DOHH2 (cell line): ENCODE measurements around the gene SRP14.

Experiments
- H3F3A ChIP-seq: fragments of 200-600 bp; sonication (generic), shearing (Covaris generic); 2 replicates; pipeline ENCODE4 v1.6.0; 2016; ENCODE audit warnings: antibody characterized with exemption, mild to moderate bottlenecking; ENCODE audit not compliant: control insufficient read depth, insufficient read depth
- H3K27ac ChIP-seq: fragments of 200-600 bp; sonication (generic); 2 replicates; pipeline ENCODE4 v1.5.1; 2014; ENCODE audit warnings: low read depth, mild to moderate bottlenecking, low read length, moderate library complexity
- H3K27me3 ChIP-seq: fragments of 200-600 bp; sonication (generic); 2 replicates; pipeline ENCODE4 v1.6.1; 2014; ENCODE audit warnings: mild to moderate bottlenecking, low read length, mixed read lengths; ENCODE audit not compliant: control insufficient read depth
- H3K36me3 ChIP-seq: fragments of 200-600 bp; sonication (generic); 2 replicates; pipeline ENCODE4 v1.6.1; 2014; ENCODE audit warnings: mild to moderate bottlenecking, low read length, moderate library complexity, mixed read lengths; ENCODE audit not compliant: control insufficient read depth
- H3K4me1 ChIP-seq: fragments of 200-600 bp; sonication (generic); 2 replicates; pipeline ENCODE4 v1.6.1; 2014; ENCODE audit warnings: mild to moderate bottlenecking, low read length, mixed read lengths; ENCODE audit not compliant: control insufficient read depth
- H3K4me2 ChIP-seq: fragments of 200-600 bp; sonication (generic); 2 replicates; pipeline ENCODE4 v1.6.0; 2014; ENCODE audit warnings: mild to moderate bottlenecking, low read length, moderate library complexity
- H3K4me3 ChIP-seq: fragments of 200-600 bp; sonication (generic); 2 replicates; pipeline ENCODE4 v1.5.1; 2014; ENCODE audit warnings: mild to moderate bottlenecking, low read length, mixed read lengths
- H3K79me2 ChIP-seq: fragments of 200-600 bp; sonication (generic); 2 replicates; pipeline ENCODE4 v1.6.1; 2014; ENCODE audit warnings: mild to moderate bottlenecking, low read length, mixed read lengths; ENCODE audit not compliant: control insufficient read depth
- H3K9me2 ChIP-seq: fragments of 200-600 bp; sonication (generic); replicated peaks from 2 replicates; pipeline ENCODE4 v1.6.1; 2014; ENCODE audit warnings: mild to moderate bottlenecking, low read length, mixed read lengths; ENCODE audit not compliant: control insufficient read depth
- H3K9me3 ChIP-seq: fragments of 200-600 bp; sonication (generic); 2 replicates; pipeline ENCODE4 v1.6.1; 2014; ENCODE audit warnings: antibody characterized with exemption, low read length, mixed read lengths; ENCODE audit not compliant: control insufficient read depth, insufficient read depth
- H4K20me1 ChIP-seq: fragments of 200-600 bp; sonication (generic); 2 replicates; pipeline ENCODE4 v1.6.0; 2014; ENCODE audit warnings: low read depth, mild to moderate bottlenecking, antibody characterized with exemption, low read length, moderate library complexity; ENCODE audit not compliant: control insufficient read depth, insufficient read depth
- EZH2phosphoT487 ChIP-seq: fragments of 200-600 bp; sonication (generic); IDR thresholded peaks from 2 replicates; pipeline ENCODE4 v1.6.1; 2017; ENCODE audit warnings: borderline replicate concordance, mild to moderate bottlenecking, antibody characterized with exemption, low read length, moderate library complexity, mixed read lengths
- TF ChIP-seq, protein P1 (sequence below): fragments of 200-600 bp; sonication (generic); IDR thresholded peaks from one replicate; pipeline ENCODE4 v1.5.1; 2014; ENCODE audit warnings: antibody characterized with exemption, mild to moderate bottlenecking, low read depth, low read length; ENCODE audit not compliant: poor library complexity, severe bottlenecking

The SRP14 gene

DNA sequence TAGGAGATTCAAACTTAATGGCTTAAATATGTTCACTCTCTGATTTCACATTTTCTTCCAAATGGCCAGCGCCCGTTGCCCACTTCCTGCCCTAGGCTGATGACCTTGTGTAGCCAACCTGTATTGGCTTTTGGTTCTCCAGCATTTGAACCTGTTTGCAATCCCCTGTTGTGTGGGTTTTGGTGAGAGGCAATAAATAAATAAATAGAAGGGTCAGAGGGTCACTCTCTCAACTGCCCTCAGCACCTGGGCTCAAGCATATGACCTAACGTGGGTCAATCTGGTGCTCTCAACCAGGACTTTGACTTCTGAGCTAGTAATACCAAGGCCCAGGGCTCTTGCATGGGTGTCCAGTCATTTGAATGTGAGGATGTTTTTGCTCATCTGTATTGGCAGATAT, 1.8 kb upstream of the SRP14 start:
- peaks cover 54% of the 10 kb centered on the region for H3K79me2 ChIP-seq
- H3K4me1 ChIP-seq = peaks cover 54% of the 10 kb centered on the region
- H3K9me3 ChIP-seq = no peaks in the 10 kb centered on the region
- peaks cover 16% of the 10 kb centered on the region for H3F3A ChIP-seq
- H3K4me2 ChIP-seq = peak overlapping the region; percentile 97
- H3K9me2 ChIP-seq = no peaks in the 10 kb centered on the region
- TF ChIP-seq, protein P1, sequence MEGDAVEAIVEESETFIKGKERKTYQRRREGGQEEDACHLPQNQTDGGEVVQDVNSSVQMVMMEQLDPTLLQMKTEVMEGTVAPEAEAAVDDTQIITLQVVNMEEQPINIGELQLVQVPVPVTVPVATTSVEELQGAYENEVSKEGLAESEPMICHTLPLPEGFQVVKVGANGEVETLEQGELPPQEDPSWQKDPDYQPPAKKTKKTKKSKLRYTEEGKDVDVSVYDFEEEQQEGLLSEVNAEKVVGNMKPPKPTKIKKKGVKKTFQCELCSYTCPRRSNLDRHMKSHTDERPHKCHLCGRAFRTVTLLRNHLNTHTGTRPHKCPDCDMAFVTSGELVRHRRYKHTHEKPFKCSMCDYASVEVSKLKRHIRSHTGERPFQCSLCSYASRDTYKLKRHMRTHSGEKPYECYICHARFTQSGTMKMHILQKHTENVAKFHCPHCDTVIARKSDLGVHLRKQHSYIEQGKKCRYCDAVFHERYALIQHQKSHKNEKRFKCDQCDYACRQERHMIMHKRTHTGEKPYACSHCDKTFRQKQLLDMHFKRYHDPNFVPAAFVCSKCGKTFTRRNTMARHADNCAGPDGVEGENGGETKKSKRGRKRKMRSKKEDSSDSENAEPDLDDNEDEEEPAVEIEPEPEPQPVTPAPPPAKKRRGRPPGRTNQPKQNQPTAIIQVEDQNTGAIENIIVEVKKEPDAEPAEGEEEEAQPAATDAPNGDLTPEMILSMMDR = no peak
- no peak for TF ChIP-seq EZH2phosphoT487
- peak overlapping the region; percentile 64 for H3K27ac ChIP-seq
- no peaks in the 10 kb centered on the region for H3K27me3 ChIP-seq
- H3K4me3 ChIP-seq = peak overlapping the region; percentile 81
- peaks cover 31% of the 10 kb centered on the region for H3K36me3 ChIP-seq
- peaks cover 5% of the 10 kb centered on the region; the same call in 1 of the 2 replicates for H4K20me1 ChIP-seq

DNA sequence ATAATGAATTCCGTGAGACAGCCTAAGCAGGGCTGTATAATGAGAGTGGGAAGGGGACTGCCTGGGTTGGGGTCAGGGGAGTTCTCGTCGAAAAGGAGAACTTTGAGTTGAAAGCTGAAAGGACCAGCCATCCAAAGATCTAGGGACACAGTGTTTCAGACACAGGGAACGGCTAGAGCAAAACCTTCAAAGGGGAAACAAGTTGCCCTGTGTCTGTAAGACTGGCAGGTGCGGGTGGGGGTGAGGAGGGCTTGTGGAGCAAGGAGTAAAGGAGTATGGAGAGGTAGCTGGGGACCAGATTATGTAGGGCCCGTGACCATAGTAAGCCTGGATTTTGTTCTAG, 1.3 kb upstream of the SRP14 start:
- Histone ChIP-seq H3K27ac (peak overlapping the region; percentile 64), H4K20me1 (peaks cover 5% of the 10 kb centered on the region; the same call in 1 of the 2 replicates), H3K27me3 (no peaks in the 10 kb centered on the region), H3K4me1 (peaks cover 49% of the 10 kb centered on the region), H3F3A (peaks cover 12% of the 10 kb centered on the region), H3K4me2 (peak overlapping the region; percentile 97), H3K9me3 (no peaks in the 10 kb centered on the region), H3K36me3 (peaks cover 36% of the 10 kb centered on the region), H3K9me2 (no peaks in the 10 kb centered on the region), H3K4me3 (peak overlapping the region; percentile 81), H3K79me2 (peaks cover 54% of the 10 kb centered on the region)
- TF ChIP-seq, protein P1 = no peak
- no peak for TF ChIP-seq EZH2phosphoT487

DNA sequence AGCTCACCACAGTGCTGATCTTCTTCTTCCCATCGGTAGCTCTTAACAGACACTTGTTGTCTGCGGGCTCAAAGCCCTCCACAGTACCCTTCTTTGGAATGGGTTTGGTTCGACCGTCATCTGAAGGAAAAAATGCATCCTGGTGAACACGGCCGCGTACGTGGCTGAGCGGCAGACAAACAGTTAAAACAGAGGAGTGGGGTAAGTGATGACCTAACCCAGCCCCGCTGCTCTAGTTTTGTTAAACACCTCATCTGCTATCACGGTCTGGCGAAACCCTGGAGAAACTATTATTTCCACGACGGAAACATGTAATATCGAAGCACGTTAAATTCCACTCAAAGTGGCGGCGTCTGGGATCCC, 725 bp downstream of the SRP14 start:
- H3K4me3 ChIP-seq = peak overlapping the region; percentile 81
- peaks cover 53% of the 10 kb centered on the region for H3K36me3 ChIP-seq
- H3K27me3 ChIP-seq = no peaks in the 10 kb centered on the region
- H3K9me3 ChIP-seq = no peaks in the 10 kb centered on the region
- H3F3A ChIP-seq = peaks cover 8% of the 10 kb centered on the region; the same call in 1 of the 2 replicates
- peak overlapping the region; percentile 64 for H3K27ac ChIP-seq
- TF ChIP-seq EZH2phosphoT487 = no peak
- TF ChIP-seq, protein P1 = no peak
- peak overlapping the region; percentile 97 for H3K4me2 ChIP-seq
- H3K79me2 ChIP-seq = peaks cover 49% of the 10 kb centered on the region
- peaks cover 5% of the 10 kb centered on the region; the same call in 1 of the 2 replicates for H4K20me1 ChIP-seq
- H3K9me2 ChIP-seq = no peaks in the 10 kb centered on the region
- peaks cover 30% of the 10 kb centered on the region for H3K4me1 ChIP-seq
